Breast epithelium (tissue), 3 donors: ENCODE results near the gene FARP1.

Source experiments
- POLR2A ChIP-seq: fragments of 450-650 bp; IDR thresholded peaks from one replicate; pipeline ENCODE4 v1.6.1; 2016; ENCODE audit warnings: antibody characterized with exemption, mild to moderate bottlenecking, moderate library complexity
- POLR2AphosphoS5 ChIP-seq, 3 donors: sonication (generic); formaldehyde crosslinking; IDR thresholded peaks; one replicate each; pipeline ENCODE4 v1.6.1; 2017; ENCODE audit warnings: antibody characterized with exemption in 3 of 3
- TF ChIP-seq, protein P1 (sequence below), 3 donors: fragments of 450-650 bp; IDR thresholded peaks; one replicate each; pipeline ENCODE4 v1.5.1; 2016 to 2017; ENCODE audit warnings: antibody characterized with exemption in 3 of 3, mild to moderate bottlenecking in 3 of 3, moderate library complexity in 3 of 3

DNA sequence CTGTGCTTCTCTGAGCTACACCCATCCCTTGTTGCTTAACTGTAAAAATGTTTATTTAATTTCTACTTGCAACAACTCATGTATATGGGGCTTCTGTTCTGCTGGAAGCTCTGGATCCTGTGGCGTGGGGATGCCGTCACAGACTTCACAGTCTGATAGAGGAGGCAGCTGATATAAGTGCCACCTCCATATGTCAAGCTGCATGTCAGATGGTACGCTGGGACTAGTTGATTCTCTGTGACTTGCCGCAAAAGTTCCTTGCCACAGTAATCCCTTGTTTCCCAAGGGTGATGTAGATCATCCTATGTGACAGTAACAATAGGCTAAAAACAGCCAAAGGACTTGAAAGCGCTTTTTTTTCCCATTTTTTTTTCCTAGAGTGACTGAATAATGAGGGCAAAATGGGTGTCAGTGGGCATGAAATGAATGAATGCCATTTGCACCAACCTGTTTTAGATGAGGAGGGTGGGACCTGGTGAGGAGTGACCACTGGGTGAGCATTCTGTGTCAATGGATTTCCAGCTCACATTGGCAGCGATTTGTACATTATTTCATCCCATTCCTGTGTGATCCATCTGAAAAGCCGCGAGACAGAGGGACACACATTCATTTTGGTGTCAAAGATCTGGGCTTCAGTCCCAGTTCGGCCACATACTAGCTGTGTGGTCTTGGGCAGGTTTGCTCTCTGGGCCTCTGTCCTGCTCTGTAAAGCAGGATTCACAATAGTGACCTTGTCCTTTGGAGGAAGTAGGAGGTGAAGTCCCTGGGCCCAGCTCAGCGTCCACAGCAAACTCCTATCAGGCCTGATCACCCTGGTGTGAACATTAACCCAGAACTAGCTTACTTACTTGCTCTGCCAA, 123.0 kb downstream of the FARP1 start:
- TF ChIP-seq, protein P1, sequence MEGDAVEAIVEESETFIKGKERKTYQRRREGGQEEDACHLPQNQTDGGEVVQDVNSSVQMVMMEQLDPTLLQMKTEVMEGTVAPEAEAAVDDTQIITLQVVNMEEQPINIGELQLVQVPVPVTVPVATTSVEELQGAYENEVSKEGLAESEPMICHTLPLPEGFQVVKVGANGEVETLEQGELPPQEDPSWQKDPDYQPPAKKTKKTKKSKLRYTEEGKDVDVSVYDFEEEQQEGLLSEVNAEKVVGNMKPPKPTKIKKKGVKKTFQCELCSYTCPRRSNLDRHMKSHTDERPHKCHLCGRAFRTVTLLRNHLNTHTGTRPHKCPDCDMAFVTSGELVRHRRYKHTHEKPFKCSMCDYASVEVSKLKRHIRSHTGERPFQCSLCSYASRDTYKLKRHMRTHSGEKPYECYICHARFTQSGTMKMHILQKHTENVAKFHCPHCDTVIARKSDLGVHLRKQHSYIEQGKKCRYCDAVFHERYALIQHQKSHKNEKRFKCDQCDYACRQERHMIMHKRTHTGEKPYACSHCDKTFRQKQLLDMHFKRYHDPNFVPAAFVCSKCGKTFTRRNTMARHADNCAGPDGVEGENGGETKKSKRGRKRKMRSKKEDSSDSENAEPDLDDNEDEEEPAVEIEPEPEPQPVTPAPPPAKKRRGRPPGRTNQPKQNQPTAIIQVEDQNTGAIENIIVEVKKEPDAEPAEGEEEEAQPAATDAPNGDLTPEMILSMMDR (IDR thresholded peaks at IDR 0.05), result no peak
- TF ChIP-seq POLR2AphosphoS5 (IDR thresholded peaks at IDR 0.05), result no peak
- no peak for TF ChIP-seq POLR2A
